ENCODE data around the gene CHST2. TPM values are rescaled to one million over a fixed set of nuclear protein-coding genes. Genes with fewer than 3 reads are reported as not detected.

Gene CHST2
- total RNA-seq, 6 donors from 2014 or later: 2.1 to 12.8 (median 11.7) TPM

DNA sequence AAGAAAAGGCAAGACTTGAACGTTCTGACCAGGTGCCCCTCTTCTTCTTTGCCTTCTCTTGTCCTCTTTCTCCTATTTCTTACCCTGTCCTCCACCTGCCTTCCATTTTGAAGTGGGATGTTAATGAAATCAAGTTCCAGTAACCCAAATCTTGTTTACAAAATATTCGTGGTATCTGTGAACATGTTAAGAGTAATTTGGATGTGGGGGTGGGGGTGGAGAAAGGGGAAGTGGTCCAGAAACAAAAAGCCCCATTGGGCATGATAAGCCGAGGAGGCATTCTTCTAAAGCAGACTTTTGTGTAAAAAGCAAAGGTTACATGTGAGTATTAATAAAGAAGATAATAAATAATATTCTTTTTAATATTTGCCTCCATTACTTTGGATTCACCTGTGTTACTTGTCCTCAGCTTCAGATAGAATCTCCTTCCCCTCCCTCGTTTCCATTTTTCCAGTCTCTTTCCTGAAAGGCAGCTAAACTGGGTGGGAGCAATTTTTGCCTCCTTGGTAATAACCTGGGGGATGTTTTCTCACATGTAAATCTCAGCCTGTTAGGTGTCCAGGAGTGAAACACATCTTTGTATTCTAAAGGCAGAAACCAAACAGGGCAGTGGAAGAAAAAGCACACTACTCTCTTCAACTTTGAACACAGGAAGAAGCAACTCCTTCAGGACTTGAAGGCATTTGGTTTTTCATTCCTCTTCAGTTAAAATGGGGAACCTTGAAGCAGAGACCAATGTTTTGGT is 3.2 kb downstream of the CHST2 start:
- H3K27ac ChIP-seq: peak overlapping the region in 1 of 4 donors; percentile 21
- WGBS, 2 donors: 47 to 56% methylated on average over 4 of the region's 4 CpGs
- H3K36me3 ChIP-seq: peaks cover 0 to 6% (median 2%) of the 10 kb centered on the region in 4 donors
- H3K27me3 ChIP-seq: peaks cover 0 to 16% (median 10%) of the 10 kb centered on the region in 4 donors
- no peak for DNase-seq
- H3K4me1 ChIP-seq: peaks cover 13 to 43% (median 18%) of the 10 kb centered on the region in 4 donors
- no peak for ATAC-seq (ENCODE audit: low FRiP score in 2 of 2)
- no peaks in the 10 kb centered on the region for H3K9me3 ChIP-seq
- H3K4me3 ChIP-seq: peak overlapping the region in 1 of 4 donors; percentile 93
- TF ChIP-seq EP300 (IDR thresholded peaks at IDR 0.05): no peak
- TF ChIP-seq POLR2A (IDR thresholded peaks at IDR 0.05): no peak
- TF ChIP-seq, protein P1, sequence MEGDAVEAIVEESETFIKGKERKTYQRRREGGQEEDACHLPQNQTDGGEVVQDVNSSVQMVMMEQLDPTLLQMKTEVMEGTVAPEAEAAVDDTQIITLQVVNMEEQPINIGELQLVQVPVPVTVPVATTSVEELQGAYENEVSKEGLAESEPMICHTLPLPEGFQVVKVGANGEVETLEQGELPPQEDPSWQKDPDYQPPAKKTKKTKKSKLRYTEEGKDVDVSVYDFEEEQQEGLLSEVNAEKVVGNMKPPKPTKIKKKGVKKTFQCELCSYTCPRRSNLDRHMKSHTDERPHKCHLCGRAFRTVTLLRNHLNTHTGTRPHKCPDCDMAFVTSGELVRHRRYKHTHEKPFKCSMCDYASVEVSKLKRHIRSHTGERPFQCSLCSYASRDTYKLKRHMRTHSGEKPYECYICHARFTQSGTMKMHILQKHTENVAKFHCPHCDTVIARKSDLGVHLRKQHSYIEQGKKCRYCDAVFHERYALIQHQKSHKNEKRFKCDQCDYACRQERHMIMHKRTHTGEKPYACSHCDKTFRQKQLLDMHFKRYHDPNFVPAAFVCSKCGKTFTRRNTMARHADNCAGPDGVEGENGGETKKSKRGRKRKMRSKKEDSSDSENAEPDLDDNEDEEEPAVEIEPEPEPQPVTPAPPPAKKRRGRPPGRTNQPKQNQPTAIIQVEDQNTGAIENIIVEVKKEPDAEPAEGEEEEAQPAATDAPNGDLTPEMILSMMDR (IDR thresholded peaks at IDR 0.05): no peak
- TF ChIP-seq POLR2AphosphoS5 (IDR thresholded peaks at IDR 0.05): no peak

DNA sequence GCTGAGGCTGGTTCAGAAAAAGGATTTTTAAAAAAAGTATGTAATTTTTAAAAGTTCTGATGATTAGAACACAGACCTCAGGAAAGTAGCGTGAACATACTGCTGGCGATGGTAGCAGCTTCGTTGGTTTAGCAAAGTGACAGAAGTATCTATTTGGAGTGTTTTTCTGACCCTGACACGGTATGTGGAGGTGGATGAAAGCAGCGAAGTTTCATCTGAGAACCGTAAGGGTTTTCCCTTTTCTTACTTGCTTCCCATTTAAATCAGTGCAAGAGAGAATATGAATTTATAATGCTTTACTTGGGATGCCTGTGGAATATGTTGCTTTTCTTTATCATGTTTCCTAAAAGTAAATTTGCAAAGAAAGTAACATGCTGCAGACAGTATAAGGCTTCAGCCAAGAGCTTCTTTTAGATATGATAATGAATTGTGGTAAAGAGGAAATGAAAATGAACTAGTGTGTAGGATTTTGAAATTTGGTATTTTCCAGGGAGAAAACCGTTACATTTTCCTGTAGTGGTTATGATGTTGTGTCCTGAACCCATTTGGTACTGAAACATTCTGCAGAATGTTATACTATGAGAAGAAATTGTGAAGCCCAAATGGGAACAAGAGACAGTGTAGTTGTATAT is 3.9 kb downstream of the CHST2 start:
- TF ChIP-seq POLR2A (IDR thresholded peaks at IDR 0.05) (no peak), EP300 (IDR thresholded peaks at IDR 0.05) (no peak), POLR2AphosphoS5 (IDR thresholded peaks at IDR 0.05) (no peak)
- TF ChIP-seq, protein P1 (IDR thresholded peaks at IDR 0.05): no peak
- H3K36me3 ChIP-seq: peaks cover 0 to 6% (median 2%) of the 10 kb centered on the region in 4 donors
- H3K4me3 ChIP-seq: peak overlapping the region in 1 of 4 donors; percentile 24
- H3K4me1 ChIP-seq: peaks cover 13 to 50% (median 18%) of the 10 kb centered on the region in 4 donors
- peak overlapping the region in 1 of 4 donors; percentile 21 for H3K27ac ChIP-seq
- no peak for DNase-seq
- H3K9me3 ChIP-seq: no peaks in the 10 kb centered on the region
- peaks cover 0 to 16% (median 10%) of the 10 kb centered on the region in 4 donors for H3K27me3 ChIP-seq
- ATAC-seq (ENCODE audit: low FRiP score in 2 of 2): no peak
- WGBS, 2 donors: 69 to 70% methylated on average over 7 of the region's 7 CpGs

DNA sequence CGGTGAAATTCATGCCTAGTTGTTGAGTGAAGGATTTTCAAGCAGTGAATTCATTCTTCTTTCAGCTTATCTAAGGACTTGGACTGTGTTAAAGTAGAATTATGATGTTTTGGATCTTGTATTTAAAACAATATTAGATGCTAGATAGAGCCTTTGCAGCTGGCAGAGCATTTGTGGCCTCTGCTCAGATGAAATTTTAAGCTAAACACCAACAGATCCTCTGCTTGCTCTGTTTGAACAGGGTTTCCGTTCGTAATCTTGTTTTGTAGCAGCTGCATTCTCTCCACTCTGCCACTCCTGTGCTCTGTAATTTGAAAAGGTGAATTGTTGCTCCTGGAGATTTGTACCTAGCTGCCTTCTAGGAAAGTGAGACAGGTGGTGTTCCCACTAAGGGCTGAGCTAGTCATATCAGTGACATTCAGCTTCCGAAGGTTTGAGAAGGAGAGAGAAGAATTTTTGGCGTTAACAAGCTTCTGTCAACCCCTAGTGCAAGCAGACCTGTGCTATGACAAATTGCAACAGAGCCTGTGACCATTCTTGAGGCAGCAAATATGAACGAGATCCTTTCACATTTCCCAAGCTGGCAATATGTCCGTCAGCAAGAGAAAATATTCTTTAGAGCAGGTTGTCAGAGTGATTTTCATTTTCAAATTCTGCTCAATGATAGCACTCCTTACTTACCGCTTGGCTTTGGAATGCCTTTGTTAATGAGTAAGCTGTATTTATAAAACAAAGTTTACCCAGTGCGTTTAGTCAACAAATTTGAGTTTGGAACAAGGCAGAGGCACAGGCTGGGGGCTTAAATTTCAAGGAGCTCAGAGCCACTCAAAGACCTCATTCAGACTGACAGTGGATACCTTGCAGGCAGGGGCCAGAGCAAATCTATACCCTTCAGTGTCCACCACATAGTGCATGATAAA is 5.3 kb downstream of the CHST2 start:
- no peak for TF ChIP-seq POLR2A (IDR thresholded peaks at IDR 0.05)
- TF ChIP-seq EP300 (IDR thresholded peaks at IDR 0.05): no peak
- TF ChIP-seq POLR2AphosphoS5 (IDR thresholded peaks at IDR 0.05): no peak
- TF ChIP-seq, protein P1 (IDR thresholded peaks at IDR 0.05): no peak
- Histone ChIP-seq H3K4me1 (peaks cover 13 to 40% (median 15%) of the 10 kb centered on the region in 4 donors), H3K27me3 (peaks cover 0 to 16% (median 10%) of the 10 kb centered on the region in 4 donors), H3K27ac (peak overlapping the region in 2 of 4 donors; percentile 9 to 42), H3K36me3 (peaks cover 0 to 6% (median 2%) of the 10 kb centered on the region in 4 donors), H3K9me3 (no peaks in the 10 kb centered on the region), H3K4me3 (peak overlapping the region in 2 of 4 donors; percentile 1 to 14)
- 55 to 62% methylated on average over 9 of the region's 9 CpGs for WGBS, 2 donors
- ATAC-seq (ENCODE audit: low FRiP score in 2 of 2): no peak
- DNase-seq: no peak

DNA sequence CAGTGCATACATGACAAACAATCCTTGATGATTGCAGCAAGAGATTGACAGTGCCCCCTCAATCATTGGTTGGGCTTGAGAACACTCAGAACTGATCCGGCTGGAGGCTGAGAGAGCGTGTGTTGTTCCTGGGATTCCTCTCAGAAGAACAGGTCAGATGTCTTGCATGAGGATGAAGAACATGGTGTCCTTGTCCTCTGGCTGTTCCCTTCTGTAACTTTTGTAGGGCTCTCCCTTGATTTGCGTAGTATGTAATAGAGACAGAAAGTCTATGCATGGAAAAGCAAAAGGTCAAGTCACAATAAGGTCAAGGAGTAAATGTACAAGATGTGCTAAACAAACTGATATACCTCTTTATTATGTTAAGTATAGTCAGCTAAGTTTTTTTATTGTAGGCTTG is 8.2 kb downstream of the CHST2 start:
- no peak overlapping the region for H3K27ac ChIP-seq
- no peak for ATAC-seq (ENCODE audit: low FRiP score in 2 of 2)
- H3K27me3 ChIP-seq: no peaks in the 10 kb centered on the region
- H3K36me3 ChIP-seq: no peaks in the 10 kb centered on the region
- TF ChIP-seq POLR2A (IDR thresholded peaks at IDR 0.05): no peak
- no peak for TF ChIP-seq POLR2AphosphoS5 (IDR thresholded peaks at IDR 0.05)
- TF ChIP-seq, protein P1 (IDR thresholded peaks at IDR 0.05): no peak
- TF ChIP-seq EP300 (IDR thresholded peaks at IDR 0.05): peak in 2 of 4 donors; percentile 59 to 81
- 79 to 90% methylated on average over 3 of the region's 3 CpGs for WGBS, 2 donors
- no peaks in the 10 kb centered on the region for H3K9me3 ChIP-seq
- DNase-seq: no peak
- no peak overlapping the region for H3K4me3 ChIP-seq
- H3K4me1 ChIP-seq: peaks cover 0 to 16% (median 5%) of the 10 kb centered on the region in 4 donors
